ENCODE data around the gene KDM4C. TPM values are rescaled to one million over a fixed set of nuclear protein-coding genes. Genes with fewer than 3 reads are reported as not detected.

KDM4C gene
- polyA plus RNA-seq, 1 donor (not counting 4 experiments of a cell fraction or from before 2014, with no cell fraction given) = 17.2 TPM

DNA sequence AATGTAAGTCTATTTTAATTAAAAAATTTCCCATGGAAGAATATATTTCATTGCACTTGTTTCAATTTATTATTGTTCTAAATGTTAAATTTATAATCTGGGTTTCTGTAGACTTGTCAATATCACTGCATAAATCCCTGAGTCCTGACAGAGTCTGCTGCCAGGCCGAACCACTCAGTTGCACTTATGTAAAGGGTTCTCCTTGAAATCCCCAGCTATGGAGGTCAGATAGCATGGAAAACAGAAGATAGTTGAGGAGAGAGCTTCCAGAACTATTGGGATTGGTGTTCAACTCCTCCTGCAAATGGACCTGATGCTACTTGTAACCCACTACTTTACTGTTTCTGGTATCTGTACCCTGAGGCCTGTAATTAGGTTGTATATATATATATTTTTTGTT is 37.2 kb downstream of the KDM4C start:
- Histone ChIP-seq H3K4me3 (ENCODE audit: control insufficient read depth in 2 of 3, extremely low read depth in 1 of 3, insufficient read depth in 2 of 3, low read depth in 1 of 3, low read length in 3 of 3) (no peak overlapping the region), H3K9me1 (ENCODE audit: control insufficient read depth, extremely low read depth, insufficient read depth, low read length) (no peaks in the 10 kb centered on the region), H3K79me2 (ENCODE audit: control insufficient read depth, insufficient read depth, low read length) (peaks cover 18% of the 10 kb centered on the region), H3K36me3 (ENCODE audit: control insufficient read depth in 2 of 2, extremely low read depth in 1 of 2, insufficient read depth in 2 of 2, low read length in 2 of 2) (peaks cover 0 to 4% of the 10 kb centered on the region in 2 experiments), H3K27ac (ENCODE audit: control insufficient read depth, insufficient read depth, low read length) (no peak overlapping the region), H3K4me2 (ENCODE audit: control insufficient read depth, extremely low read depth, insufficient read depth, low read depth, low read length) (no peak overlapping the region), H3K27me3 (ENCODE audit: control insufficient read depth, extremely low read depth, insufficient read depth, low read length) (no peaks in the 10 kb centered on the region), H3K9ac (ENCODE audit: control insufficient read depth, extremely low read depth, insufficient read depth, low read length) (no peak overlapping the region), H2AFZ (ENCODE audit: control insufficient read depth, low read length) (no peak overlapping the region), H3K9me3 (ENCODE audit: control insufficient read depth, low read depth, low read length) (no peaks in the 10 kb centered on the region), H3K4me1 (ENCODE audit: control insufficient read depth, extremely low read depth, insufficient read depth, low read length) (no peaks in the 10 kb centered on the region), H4K20me1 (ENCODE audit: control insufficient read depth, extremely low read depth, insufficient read depth, low read length) (no peaks in the 10 kb centered on the region)
- FAIRE-seq = no peak
- dilution Hi-C loops (cut with MboI; ENCODE audit: extremely low pct_ligation_motif_present, low sequenced_read_pairs) = no loop called here
- no peak for TF ChIP-seq EZH2 (IDR thresholded peaks at IDR 0.05; ENCODE audit: low read length)
- TF ChIP-seq, protein P1, sequence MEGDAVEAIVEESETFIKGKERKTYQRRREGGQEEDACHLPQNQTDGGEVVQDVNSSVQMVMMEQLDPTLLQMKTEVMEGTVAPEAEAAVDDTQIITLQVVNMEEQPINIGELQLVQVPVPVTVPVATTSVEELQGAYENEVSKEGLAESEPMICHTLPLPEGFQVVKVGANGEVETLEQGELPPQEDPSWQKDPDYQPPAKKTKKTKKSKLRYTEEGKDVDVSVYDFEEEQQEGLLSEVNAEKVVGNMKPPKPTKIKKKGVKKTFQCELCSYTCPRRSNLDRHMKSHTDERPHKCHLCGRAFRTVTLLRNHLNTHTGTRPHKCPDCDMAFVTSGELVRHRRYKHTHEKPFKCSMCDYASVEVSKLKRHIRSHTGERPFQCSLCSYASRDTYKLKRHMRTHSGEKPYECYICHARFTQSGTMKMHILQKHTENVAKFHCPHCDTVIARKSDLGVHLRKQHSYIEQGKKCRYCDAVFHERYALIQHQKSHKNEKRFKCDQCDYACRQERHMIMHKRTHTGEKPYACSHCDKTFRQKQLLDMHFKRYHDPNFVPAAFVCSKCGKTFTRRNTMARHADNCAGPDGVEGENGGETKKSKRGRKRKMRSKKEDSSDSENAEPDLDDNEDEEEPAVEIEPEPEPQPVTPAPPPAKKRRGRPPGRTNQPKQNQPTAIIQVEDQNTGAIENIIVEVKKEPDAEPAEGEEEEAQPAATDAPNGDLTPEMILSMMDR (optimal IDR thresholded peaks at IDR 0.05 in 1 of 3, IDR thresholded peaks at IDR 0.05 in 1 of 3, conservative IDR thresholded peaks at IDR 0.05 in 1 of 3; ENCODE audit: extremely low read depth in 1 of 3, insufficient read depth in 2 of 3, low read length in 3 of 3) = no peak
- DNase-seq (ENCODE audit: low read depth, low spot score) = no peak

DNA sequence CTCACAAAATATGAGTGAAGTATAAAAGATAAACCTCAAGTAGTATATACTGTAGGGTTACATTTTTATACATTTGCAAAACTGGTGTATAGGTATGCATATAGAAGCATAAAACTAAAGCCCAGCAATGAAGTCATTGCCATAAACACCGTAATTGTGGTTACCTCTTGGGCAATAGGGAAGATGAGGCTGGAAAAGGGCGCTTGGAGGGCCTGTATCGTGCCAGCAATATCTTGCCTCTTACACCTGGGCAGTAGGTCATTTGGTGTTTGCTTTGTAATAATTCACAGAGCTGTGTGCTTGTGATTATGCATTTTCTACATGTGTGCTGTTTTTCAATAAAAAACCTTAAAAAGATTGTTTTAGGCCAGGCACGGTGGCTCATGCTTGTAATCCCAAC is 45.2 kb downstream of the KDM4C start:
- DNase-seq (ENCODE audit: low read depth, low spot score) (no peak), FAIRE-seq (no peak)
- H4K20me1 ChIP-seq (ENCODE audit: control insufficient read depth, extremely low read depth, insufficient read depth, low read length) = no peaks in the 10 kb centered on the region
- H3K36me3 ChIP-seq (ENCODE audit: control insufficient read depth in 2 of 2, extremely low read depth in 1 of 2, insufficient read depth in 2 of 2, low read length in 2 of 2) = no peaks in the 10 kb centered on the region
- H3K79me2 ChIP-seq (ENCODE audit: control insufficient read depth, insufficient read depth, low read length) = peaks cover 5% of the 10 kb centered on the region
- H3K4me2 ChIP-seq (ENCODE audit: control insufficient read depth, extremely low read depth, insufficient read depth, low read depth, low read length) = no peak overlapping the region
- H3K4me1 ChIP-seq (ENCODE audit: control insufficient read depth, extremely low read depth, insufficient read depth, low read length) = no peaks in the 10 kb centered on the region
- H3K9ac ChIP-seq (ENCODE audit: control insufficient read depth, extremely low read depth, insufficient read depth, low read length) = no peak overlapping the region
- no peaks in the 10 kb centered on the region for H3K27me3 ChIP-seq (ENCODE audit: control insufficient read depth, extremely low read depth, insufficient read depth, low read length)
- TF ChIP-seq, protein P1 (optimal IDR thresholded peaks at IDR 0.05 in 1 of 3, IDR thresholded peaks at IDR 0.05 in 1 of 3, conservative IDR thresholded peaks at IDR 0.05 in 1 of 3; ENCODE audit: extremely low read depth in 1 of 3, insufficient read depth in 2 of 3, low read length in 3 of 3) = no peak
- TF ChIP-seq EZH2 (IDR thresholded peaks at IDR 0.05; ENCODE audit: low read length) = no peak
- H3K27ac ChIP-seq (ENCODE audit: control insufficient read depth, insufficient read depth, low read length) = no peak overlapping the region
- H3K4me3 ChIP-seq (ENCODE audit: control insufficient read depth in 2 of 3, extremely low read depth in 1 of 3, insufficient read depth in 2 of 3, low read depth in 1 of 3, low read length in 3 of 3) = no peak overlapping the region
- H2AFZ ChIP-seq (ENCODE audit: control insufficient read depth, low read length) = no peak overlapping the region
- dilution Hi-C loops (cut with MboI; ENCODE audit: extremely low pct_ligation_motif_present, low sequenced_read_pairs) = no loop called here
- H3K9me3 ChIP-seq (ENCODE audit: control insufficient read depth, low read depth, low read length) = no peaks in the 10 kb centered on the region
- H3K9me1 ChIP-seq (ENCODE audit: control insufficient read depth, extremely low read depth, insufficient read depth, low read length) = no peaks in the 10 kb centered on the region
